AG20443 (cell line): ENCODE data around the gene SYNCRIP.
"Not testable (repeated sequence)": the region's sequence is repeated elsewhere in the genome, so short reads cannot be mapped to it uniquely, and the experiment has no call there.

Experiments used
- DNase-seq: peaks from one replicate; pipeline ENCODE4 v3.0.0; 2012; ENCODE audit warnings: low spot score, mixed read lengths

SYNCRIP gene

GRCh38 chr6:85669735-85670194, 27.1 kb upstream of the SYNCRIP start:
- DNase-seq, result no peak

GRCh38 chr6:85662251-85662650, 19.6 kb upstream of the SYNCRIP start:
- DNase-seq, result no peak

GRCh38 chr6:85660181-85660611, 17.5 kb upstream of the SYNCRIP start:
- peak; percentile 93 for DNase-seq

- DNase-seq, result no peak
Observed at GRCh38 chr6:85650606-85651005, 7.9 kb upstream of the SYNCRIP start.

DNA sequence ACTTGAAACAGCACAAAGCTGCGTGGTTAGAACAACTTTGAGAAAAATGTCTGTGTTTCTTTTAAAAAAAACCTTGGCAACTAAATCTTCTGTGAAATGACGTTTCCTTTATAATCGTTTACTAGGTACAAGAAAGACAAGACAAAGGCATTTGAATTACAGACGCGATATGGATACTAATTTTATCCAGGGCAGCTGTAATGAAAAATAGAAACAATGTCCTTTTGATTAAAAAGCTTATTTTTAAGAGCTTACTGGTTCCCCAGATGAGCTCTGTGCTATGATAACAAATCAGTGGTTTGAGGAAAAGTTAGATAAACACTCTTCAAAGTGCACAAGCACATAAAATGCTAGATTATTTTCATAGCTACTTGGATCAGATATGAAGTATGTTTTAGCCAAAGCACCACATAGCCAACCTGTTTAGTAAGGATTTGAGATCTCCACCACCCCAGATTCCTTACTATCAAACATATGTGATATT, 1.6 kb upstream of the SYNCRIP start:
- DNase-seq, result no peak

DNA sequence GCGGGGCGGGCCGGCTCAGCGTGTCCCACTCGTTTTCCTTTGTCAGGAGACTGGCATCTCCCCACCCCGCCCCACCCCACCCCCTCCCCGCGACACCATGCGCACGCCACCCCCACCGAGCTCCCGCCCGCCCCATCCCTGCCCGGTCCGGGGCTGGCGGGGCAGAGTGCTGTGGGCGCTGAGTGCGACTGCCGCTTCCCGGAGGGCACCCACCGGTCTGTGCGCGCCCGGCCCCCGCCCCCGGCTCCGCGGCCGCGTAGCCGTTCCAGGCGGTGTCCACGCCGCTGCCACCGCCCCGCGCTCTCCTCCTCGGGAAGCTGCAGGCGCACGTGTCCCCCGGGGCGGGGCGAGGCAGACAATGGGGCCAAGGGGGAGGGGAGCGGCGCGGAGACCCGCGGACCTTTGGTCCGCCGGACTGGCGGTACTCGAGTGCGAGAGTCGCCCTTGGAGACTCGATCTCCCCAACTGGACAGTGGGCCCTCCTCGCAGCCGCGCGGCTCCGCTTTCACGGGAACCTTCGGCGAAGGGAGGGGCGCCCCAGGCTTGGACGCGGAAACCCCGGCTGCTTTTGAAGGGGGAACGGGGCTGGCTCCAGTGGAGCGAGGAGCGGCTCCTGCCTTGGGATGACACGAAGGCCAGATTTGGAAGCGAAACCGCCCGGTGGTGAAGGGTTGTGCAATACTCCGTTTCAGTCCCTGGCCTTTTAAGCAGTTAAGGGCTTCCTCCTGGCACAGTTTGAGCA, 1.0 kb upstream of the SYNCRIP start:
- DNase-seq, result peak; percentile 81

DNA sequence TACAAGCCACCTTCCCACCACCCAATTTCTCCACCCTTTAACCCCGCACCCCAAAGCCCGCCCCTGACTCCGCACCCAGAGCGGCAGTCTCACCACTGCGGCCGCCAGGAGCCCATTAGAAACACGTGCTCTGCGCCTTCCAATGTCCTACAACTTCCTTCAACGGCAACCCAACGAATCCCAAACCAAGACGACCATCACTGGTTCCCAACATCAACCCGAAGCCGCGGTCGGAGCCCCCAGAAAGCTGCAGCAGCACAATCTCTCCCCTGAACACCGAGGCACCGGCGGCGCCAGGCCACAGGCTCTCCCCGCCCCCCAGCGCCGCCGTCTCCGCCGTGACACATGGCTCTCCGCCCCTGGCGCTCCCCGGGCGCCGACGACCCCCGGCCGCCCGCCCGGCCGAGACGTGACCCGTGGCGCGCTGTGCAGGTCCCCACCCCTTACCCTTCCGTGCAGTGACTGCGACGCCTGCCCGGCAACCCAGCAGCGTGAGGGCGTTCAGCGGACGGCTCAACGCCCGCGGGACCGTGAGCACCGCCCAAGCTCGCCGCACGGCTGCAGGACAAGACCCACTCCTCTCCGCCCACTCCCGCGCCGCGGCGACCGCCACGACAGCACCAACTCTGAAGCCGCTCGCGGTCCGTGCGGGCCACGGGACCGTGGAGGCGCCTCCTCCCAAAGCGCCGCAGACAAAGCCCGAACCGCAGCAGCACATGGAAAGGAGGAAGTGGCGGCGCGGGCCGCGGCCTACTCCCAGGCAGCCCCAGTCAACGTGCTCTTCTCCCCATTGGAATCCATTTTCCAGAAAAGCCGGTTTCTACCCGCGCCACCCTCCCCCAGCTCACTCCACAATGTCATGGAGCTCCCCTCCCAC, 551 bp downstream of the SYNCRIP start:
- peak; percentile 46 for DNase-seq

- DNase-seq, result no peak
Observed at GRCh38 chr6:85641522-85641896, 1.2 kb downstream of the SYNCRIP start.

GRCh38 chr6:85640821-85641220, 1.9 kb downstream of the SYNCRIP start:
- no peak for DNase-seq

DNA sequence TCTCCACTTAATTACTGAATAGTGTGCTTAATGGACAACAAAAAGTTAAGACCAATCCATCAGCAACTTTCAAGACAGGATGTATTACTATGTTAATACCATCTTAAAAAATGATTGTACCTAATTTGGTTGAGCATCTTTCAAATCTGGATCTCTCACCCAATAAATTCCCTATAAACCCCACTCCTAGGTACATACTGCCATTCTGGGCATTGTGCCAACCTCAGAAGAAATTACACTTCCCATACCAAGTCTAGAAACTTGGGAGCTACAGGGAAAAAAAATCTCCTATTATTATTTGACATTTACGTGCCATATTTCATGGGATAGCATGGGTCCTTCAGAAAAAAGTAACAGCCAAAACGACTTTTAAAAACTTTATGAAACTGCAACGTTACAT, 5.1 kb downstream of the SYNCRIP start:
- DNase-seq, result no peak

GRCh38 chr6:85632164-85632942, 10.3 kb downstream of the SYNCRIP start:
- no peak for DNase-seq

- not testable (repeated sequence) for DNase-seq
Observed at GRCh38 chr6:85631117-85631516, 11.6 kb downstream of the SYNCRIP start.

GRCh38 chr6:85628353-85628752, 14.3 kb downstream of the SYNCRIP start:
- no peak for DNase-seq

DNA sequence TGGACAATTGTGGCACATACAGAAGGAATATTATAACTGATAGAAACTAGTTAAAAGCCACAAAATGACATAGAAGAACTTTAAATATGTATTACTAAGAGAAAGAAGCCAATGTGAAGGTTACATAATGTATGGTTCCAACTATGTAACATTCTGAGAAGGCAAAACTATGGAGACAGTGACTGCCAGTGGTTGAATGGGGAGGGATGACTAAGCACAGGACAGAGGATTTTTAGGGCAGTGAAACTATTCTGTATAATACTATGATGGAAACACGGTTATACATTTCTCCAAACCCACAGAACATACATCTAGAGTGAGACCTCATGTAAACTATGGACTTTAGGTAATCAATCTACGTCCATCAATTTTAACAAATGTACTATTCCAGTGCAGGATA, 22.4 kb downstream of the SYNCRIP start:
- DNase-seq, result no peak

DNA sequence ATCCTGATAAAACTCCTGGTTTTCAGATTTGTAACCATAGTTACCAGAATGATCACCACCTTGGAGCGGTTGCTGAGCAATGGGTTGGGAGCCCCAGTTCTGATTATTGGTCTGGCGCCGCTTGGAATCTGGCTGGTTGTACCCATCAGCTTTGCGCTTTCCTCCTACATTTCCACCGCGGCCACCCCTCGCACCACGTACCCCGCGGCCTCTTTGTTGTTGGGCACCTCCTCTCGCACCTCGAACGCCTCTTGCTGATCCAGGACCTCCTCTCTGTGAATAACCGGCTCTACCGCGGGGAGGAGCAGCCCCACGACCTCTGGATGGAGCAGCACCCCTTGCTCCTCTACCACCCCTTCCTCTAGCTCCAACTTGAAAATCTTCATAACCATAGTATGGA, 27.9 kb downstream of the SYNCRIP start:
- no peak for DNase-seq

DNA sequence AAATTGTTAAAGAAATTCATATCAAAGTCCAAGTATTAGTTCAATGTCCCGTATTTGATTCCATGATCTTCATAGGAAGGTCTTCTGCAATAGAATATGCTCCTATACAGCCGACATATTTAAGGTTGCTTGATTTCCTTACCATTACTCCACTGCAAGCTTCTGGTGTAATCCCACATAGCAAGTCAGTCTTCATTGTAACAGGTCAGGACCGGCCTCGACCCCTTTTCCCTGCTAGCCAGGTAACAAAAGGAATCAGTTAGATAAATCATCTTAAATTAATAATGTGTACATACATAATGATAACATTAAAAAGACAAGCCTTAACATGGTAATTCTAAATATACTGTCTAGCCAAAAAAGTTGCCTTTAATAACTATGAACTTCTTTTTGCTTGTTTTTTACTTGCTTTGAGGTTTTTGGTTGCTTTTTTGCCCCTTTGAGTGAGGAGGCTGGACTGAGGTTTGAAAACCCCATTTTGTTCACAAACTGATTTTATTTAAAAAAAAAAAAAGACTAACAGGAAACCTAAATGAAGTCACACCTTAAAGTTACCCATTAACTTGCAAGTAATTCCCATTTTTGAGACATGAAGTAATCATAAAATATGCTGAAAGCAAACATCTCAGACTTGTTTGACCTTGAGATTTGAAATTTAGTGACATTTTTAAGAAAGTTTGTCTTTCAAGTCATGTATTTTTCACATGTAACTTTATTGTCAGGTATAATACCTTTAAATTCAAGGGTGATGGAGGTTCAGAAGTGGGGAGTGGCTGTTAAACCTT, 29.8 kb downstream of the SYNCRIP start:
- no peak for DNase-seq

DNA sequence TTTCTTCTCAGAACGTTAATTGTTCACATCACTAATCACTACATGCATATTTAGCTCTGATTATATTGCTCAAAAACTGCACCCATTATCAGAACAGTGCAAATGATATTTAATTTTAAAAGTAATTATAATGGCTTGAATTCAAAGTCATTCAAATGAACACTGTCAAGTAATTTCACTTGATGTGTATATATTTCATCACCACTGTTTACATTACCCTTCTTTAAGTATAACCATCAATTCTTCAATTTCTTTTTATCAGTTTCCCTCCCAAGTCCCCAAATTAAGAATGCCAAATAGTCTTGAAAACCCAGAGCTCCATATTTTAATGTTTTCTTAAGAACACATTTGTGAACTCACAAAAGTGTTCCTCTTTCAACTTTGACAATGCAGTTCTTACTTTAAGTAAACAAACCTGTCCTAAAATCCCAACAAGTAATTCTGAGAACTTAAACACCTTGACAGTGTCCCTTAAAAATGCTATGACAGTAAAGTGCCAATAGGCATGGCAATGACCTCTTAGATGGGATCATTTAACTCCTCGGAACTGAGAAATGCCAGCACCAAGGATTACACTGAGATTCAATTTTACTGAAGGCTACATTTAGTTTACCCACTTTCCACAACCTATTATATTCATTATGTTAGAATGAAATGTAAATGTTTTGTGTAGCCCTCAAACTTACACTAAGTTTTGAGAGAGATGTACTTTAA, 32.3 kb downstream of the SYNCRIP start:
- no peak for DNase-seq

DNA sequence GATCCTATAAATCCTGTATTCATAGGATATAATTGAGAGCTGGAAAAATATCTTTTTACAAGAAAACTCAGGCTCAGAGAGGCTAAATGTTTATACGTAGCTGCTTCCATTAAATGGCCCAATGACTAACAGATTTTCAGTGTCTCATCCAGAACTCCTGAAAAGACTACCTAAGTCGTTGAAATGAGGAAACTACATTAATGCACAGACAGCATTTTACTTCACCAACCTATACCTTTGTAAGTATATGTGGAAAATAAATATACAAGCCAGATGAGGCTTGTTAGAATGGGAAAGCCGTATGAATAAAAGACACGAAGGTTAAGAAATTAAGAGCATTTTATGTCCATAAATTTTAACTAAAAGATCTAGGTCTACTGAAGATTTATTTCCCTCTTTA, 40.6 kb downstream of the SYNCRIP start:
- no peak for DNase-seq

DNA sequence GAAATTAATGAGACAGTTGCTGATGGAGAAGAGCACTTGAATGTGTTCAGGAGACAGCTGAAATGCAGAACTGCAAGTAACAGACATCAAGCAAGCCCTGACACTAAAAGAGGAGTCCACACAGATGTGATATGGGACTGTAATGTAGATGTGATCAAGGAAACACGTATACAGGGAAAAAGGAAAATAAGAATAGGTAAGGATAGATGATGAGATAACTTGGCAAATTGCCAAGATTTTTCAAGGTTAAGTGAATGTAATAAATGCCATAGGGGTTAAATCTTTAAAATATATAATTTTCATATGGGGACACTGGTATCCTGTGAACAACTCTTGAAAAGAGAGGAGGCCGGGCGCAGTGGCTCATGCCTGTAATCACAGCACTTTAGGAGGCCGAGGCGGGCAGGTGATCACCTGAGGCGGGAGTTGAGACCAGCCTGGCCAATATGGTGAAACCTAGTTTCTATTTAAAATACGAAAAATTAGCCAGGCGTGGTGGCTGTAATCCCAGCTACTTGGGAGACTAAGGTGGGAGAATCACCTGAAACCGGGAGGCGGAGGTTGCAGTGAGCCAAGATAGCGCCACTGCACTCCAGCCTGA, 41.9 kb downstream of the SYNCRIP start:
- no peak for DNase-seq

- DNase-seq, result no peak
Observed at GRCh38 chr6:85594197-85594930, 48.3 kb downstream of the SYNCRIP start.
